ENCODE measurements around the gene RBM38. TPM values are rescaled to one million over a fixed set of nuclear protein-coding genes. Genes with fewer than 3 reads are reported as not detected.
"Not testable (repeated sequence)": the region's sequence is repeated elsewhere in the genome, so short reads cannot be mapped to it uniquely, and the experiment has no call there.

The RBM38 gene
- total RNA-seq, 1 donor from 2014 or later = 42.8 TPM

DNA sequence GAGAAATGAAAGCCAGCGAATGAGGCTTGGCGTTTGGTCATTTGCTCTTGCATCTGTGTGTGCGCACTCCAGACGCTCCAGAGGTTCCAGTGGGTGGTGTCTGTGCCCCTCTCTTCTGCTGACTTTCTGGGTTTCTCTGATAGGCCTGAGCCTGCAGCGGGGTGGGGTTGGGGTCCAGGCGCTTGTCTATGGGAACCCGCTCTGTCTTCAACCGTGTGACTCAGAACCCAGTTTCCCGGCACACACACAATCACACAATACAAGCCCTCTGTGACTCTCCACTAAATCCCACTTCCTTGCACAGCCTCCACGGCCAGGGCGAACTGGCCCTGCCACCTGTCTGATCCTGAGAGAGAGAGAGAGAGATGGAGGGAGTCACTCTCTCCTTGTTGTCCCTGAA is 24.6 kb downstream of the RBM38 start:
- H3K27me3 ChIP-seq (ENCODE audit: control insufficient read depth, insufficient read depth, low read length) = peaks cover 12% of the 10 kb centered on the region
- TF ChIP-seq, protein P1, sequence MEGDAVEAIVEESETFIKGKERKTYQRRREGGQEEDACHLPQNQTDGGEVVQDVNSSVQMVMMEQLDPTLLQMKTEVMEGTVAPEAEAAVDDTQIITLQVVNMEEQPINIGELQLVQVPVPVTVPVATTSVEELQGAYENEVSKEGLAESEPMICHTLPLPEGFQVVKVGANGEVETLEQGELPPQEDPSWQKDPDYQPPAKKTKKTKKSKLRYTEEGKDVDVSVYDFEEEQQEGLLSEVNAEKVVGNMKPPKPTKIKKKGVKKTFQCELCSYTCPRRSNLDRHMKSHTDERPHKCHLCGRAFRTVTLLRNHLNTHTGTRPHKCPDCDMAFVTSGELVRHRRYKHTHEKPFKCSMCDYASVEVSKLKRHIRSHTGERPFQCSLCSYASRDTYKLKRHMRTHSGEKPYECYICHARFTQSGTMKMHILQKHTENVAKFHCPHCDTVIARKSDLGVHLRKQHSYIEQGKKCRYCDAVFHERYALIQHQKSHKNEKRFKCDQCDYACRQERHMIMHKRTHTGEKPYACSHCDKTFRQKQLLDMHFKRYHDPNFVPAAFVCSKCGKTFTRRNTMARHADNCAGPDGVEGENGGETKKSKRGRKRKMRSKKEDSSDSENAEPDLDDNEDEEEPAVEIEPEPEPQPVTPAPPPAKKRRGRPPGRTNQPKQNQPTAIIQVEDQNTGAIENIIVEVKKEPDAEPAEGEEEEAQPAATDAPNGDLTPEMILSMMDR (IDR thresholded peaks at IDR 0.05; ENCODE audit: insufficient read depth, low read length, poor library complexity, severe bottlenecking) = no peak

DNA sequence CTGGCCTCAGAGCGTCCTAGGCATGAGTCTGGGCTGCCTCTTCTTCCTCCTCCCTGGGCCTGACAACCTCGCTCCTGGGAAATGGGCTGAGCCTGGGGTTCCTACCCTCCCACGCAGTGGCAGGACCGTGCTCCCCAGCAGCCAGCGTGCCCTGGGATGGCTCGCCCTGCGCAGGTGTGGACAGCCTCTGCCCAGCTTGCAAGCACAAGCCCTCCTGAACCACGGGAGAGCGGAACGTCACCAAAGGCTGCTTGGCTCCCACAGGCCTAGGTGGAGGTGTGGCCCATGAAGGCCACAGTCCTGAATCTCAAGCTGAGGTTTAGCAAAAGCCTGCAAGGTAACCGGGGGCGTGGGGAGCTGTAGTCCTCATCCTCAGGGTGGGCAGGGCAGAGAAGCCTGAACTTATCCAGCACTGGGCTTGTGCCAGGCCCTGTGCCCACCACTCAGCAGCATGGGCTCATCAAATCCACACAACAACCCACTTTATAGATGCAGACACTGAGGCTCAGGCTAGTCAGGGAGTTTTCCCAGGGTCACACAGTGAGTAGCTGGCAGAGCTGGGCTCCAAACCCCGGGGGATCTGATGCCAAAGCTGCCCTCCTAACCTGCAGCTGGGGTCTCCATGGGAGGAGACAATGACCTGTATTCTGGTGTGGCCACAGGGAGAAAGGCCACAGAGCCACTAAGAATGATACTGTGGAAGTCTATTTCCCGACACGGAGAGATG is 25.3 kb downstream of the RBM38 start:
- no peaks in the 10 kb centered on the region for H3K36me3 ChIP-seq (ENCODE audit: control insufficient read depth, insufficient read depth, low read length)
- H3K27me3 ChIP-seq (ENCODE audit: control insufficient read depth, insufficient read depth, low read length) = peaks cover 19% of the 10 kb centered on the region
- DNase-seq (ENCODE audit: low read depth) = no peak
- TF ChIP-seq, protein P1 (IDR thresholded peaks at IDR 0.05; ENCODE audit: insufficient read depth, low read length, poor library complexity, severe bottlenecking) = no peak
- H3K4me3 ChIP-seq (ENCODE audit: low read depth, low read length) = no peak overlapping the region

More for the DNA sequence above, 24.6 kb downstream of the RBM38 start:
- Histone ChIP-seq H3K36me3 (ENCODE audit: control insufficient read depth, insufficient read depth, low read length) (no peaks in the 10 kb centered on the region), H3K4me3 (ENCODE audit: low read depth, low read length) (no peak overlapping the region)
- no peak for DNase-seq (ENCODE audit: low read depth)

DNA sequence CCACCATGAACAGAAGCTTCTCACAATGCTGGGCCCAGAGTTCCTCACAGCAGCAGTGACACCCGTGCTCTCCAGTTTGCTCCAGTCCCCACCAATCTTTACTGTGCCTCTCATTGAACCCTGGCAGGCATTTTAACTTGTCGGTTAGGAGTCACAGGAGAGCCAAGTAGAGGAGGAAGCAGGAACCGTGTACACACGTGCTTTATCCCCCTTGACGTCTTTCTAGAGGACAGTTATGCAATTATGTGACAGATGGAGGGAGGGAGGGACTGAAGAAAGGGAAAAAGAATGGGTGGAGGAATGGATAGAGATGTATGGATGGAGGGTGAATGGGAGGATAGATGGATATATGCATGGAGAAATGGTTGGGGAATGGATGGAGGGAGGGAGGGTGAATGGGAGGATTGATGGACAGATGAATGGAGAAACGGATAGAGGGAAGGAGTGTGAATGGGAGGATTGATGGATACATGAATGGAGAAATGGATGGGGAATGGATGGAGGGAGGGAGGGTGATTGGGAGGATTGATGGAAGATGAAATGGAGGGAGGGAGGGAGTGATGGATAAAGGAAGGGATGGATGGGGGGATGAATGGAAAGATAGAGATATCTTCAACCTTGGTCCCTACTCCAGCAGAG is 26.0 kb downstream of the RBM38 start:
- TF ChIP-seq, protein P1 (IDR thresholded peaks at IDR 0.05; ENCODE audit: insufficient read depth, low read length, poor library complexity, severe bottlenecking) = no peak
- no peak for DNase-seq (ENCODE audit: low read depth)
- H3K4me3 ChIP-seq (ENCODE audit: low read depth, low read length) = no peak overlapping the region
- peaks cover 21% of the 10 kb centered on the region for H3K27me3 ChIP-seq (ENCODE audit: control insufficient read depth, insufficient read depth, low read length)
- H3K36me3 ChIP-seq (ENCODE audit: control insufficient read depth, insufficient read depth, low read length) = no peaks in the 10 kb centered on the region

DNA sequence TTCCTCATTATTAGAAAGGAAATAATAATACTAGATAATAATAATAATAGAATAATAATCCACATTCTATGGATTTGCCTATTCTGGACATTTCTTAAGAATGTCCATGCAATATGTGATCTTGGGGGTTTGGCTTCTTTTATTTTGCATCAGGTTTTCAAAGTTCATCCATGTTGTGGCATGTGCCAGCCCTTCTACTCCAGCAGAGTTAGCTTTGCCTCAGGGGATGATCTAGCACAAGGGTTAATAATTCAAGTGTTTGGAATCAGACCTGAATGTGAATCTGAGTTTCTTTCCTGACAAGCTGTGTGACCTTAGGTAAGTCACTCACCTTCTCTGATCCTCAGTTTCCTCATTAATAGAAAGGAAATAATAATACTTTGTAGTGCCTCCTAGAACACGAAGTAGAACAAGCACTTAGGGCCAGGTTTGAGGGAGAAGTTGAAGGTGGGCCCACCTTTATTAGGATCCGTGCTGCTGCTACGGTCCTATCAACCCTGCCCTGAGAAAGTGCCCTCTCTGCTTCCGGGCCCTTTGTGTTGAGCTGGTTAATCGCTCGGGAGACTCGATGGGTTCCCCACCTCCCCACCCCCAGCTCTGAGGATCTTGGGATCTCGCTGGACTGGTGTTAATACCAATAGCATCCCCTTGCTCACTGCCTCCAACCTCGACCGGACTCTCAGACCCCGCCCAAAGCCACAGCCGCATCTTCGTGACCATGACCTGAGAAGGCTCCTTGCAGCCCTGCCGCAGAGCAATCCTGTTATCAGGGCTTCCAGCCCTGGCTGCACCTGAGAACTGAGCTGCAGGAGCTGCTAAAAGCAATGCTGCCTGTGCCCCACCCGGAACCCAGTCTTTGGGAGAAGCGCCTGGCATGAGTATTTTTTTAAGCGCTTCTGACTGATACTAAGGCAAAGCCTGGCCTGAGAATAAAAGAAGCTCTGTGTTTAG is 26.9 kb downstream of the RBM38 start:
- Histone ChIP-seq H3K36me3 (ENCODE audit: control insufficient read depth, insufficient read depth, low read length) (no peaks in the 10 kb centered on the region), H3K4me3 (ENCODE audit: low read depth, low read length) (no peak overlapping the region), H3K27me3 (ENCODE audit: control insufficient read depth, insufficient read depth, low read length) (peaks cover 21% of the 10 kb centered on the region)
- no peak for DNase-seq (ENCODE audit: low read depth)
- TF ChIP-seq, protein P1 (IDR thresholded peaks at IDR 0.05; ENCODE audit: insufficient read depth, low read length, poor library complexity, severe bottlenecking) = no peak

DNA sequence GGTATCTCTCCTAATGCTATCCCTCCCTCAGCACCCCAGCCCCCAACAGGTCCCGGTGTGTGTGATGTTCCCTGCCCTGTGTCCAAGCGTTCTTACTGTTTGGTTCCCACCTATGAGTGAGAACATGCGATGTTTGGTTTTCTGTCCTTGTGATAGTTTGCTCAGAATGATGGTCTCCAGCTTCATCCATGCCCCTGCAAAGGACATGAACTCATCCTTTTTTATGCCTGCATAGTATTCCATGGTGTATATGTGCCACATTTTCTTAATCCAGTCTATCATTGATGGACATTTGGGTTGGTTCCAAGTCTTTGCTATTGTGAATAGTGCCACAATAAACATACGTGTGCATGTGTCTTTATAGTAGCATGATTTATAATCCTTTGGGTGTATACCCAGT is 28.3 kb downstream of the RBM38 start:
- H3K27me3 ChIP-seq (ENCODE audit: control insufficient read depth, insufficient read depth, low read length) = peaks cover 21% of the 10 kb centered on the region
- DNase-seq (ENCODE audit: low read depth); H3K4me3 ChIP-seq (ENCODE audit: low read depth, low read length); H3K36me3 ChIP-seq (ENCODE audit: control insufficient read depth, insufficient read depth, low read length): not testable (repeated sequence)

Measured in kidney epithelial cell (primary cell).